ENCODE data around the gene ATP13A1. TPM values are rescaled to one million over a fixed set of nuclear protein-coding genes. Genes with fewer than 3 reads are reported as not detected.

The ATP13A1 gene

Small RNA genes lying within 50 kb of the gene (small RNA-seq; reads per million reads assigned to genes)
- not detected for gene AC011458.2 (ENCODE audit: low read depth)

All from mesenchymal stem cell (in vitro differentiated cells and primary cell).